ENCODE results near the gene PCDH15.

DNA sequence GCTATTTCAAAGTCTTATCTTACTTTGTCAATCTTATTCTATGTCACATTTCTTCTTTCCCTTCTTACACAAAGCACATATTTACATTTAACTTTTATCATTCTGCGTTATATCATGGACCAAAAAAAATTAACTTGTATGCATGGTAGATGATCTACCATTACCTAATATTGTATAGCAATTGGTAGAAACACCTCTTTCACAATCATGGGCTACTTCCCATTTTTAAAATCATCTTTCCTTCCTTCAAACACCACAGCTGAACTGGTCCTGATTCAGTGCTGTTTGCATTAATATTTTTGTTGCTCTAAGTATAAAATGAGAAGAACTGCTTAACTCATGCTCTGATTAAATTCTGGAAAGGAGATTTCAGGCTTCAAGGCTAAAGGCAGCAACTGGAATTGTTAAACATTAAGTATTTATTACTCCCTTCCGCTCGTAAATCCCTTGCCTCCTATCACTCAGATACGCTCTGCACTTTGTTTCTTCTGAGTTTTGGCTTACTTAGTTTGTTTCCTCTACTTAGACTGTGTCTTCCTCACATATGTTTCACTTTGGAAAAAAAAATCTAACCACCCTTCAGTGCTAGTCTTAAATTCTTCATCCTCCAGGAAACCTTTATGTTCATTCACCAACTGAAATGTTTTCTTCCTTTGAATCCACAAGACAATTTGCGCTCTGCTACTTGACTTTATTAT is 901.4 kb downstream of the PCDH15 start:
- no peak for TF ChIP-seq POLR2A (IDR thresholded peaks at IDR 0.05)
- TF ChIP-seq CTCF (IDR thresholded peaks at IDR 0.05), result no peak
- no peak for TF ChIP-seq EP300 (IDR thresholded peaks at IDR 0.05)
